ENCODE data around the gene CD247. TPM values are rescaled to one million over a fixed set of nuclear protein-coding genes. Genes with fewer than 3 reads are reported as not detected.

Gene CD247
- total and polyA plus RNA-seq, 9 of the 15 experiments (the other 6 are each of a cell fraction or from before 2014, with no cell fraction given): 0.08 to 0.42 (median 0.28) TPM; not detected in 5

DNA sequence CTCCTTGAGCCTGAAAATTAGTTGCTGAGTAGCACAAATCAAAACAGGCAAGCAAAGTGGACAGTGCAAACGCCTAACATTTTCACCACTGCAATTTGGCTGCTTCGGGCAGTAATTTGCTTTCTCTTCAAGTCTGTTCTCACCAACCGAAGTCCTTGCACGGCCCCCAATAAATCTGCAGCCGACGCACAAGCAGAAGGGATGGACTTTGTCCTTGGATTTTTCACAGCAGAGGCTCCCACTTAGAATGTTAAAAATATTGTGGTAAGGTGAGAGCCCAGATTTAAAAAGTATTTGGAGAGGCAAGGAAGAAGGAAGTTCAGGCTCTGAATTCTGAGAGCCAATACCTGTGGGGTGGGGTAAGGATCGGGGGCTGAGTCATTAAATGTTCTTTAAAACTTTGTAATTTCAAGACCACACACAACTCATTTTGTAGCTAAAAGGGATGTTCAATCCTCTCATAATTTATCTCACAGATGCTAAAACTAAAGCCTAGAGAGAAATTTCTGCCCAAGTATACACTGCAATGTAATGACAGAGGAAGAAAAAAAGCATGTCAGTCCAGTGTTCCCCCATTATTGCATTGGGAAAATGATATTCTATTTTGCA, 6.2 kb downstream of the CD247 start:
- no peaks in the 10 kb centered on the region for H3K79me2 ChIP-seq (ENCODE audit: control insufficient read depth, insufficient read depth, low read length)
- peaks cover 29% of the 10 kb centered on the region in 2 experiments for H3K27me3 ChIP-seq (ENCODE audit: control insufficient read depth in 2 of 2, insufficient read depth in 2 of 2, low read length in 2 of 2)
- FAIRE-seq (no peak), DNase-seq (ENCODE audit: extremely low read depth in 1 of 4, low spot score in 3 of 4) (no peak), ATAC-seq (no peak)
- H3K4me1 ChIP-seq (replicated peaks in 1 of 2; ENCODE audit: control insufficient read depth in 2 of 2, insufficient read depth in 2 of 2, low read length in 2 of 2): peaks cover 3 to 4% of the 10 kb centered on the region in 2 experiments; a peak in 3 of 5 replicates
- H3K9me1 ChIP-seq (ENCODE audit: control insufficient read depth, insufficient read depth, low read length): no peaks in the 10 kb centered on the region
- no peak overlapping the region for H3K9ac ChIP-seq (ENCODE audit: insufficient read depth in 1 of 2, low read depth in 2 of 2, low read length in 2 of 2)
- CTCF ChIA-PET (ENCODE audit: low intra/inter-chr PET ratio): no interaction called here
- H2AFZ ChIP-seq (ENCODE audit: low read depth, low read length): peak overlapping the region; percentile 34; the same call in 1 of the 2 replicates
- H3K36me3 ChIP-seq (ENCODE audit: control insufficient read depth, insufficient read depth, low read length): no peaks in the 10 kb centered on the region
- no peak overlapping the region for H3K4me3 ChIP-seq
- BruUV-seq (replicated peaks): no TSS peak
- intact Hi-C loops (cut with micrococcal nuclease): no loop called here
- POLR2A ChIA-PET: interaction anchor here (0.5 to 1.5 kb wide), 3 partner anchors 13 to 150 kb away, joined by 3 read pairs; no protein-coding TSS in a partner anchor
- in situ Hi-C loops (cut with MboI): no loop called here
- no peaks in the 10 kb centered on the region for H4K20me1 ChIP-seq (replicated peaks; ENCODE audit: control insufficient read depth, insufficient read depth, low read length)
- no peaks in the 10 kb centered on the region for H3K9me3 ChIP-seq (replicated peaks; ENCODE audit: control insufficient read depth, insufficient read depth, low read depth, low read length)
- no peak overlapping the region; the same call in 1 of the 2 replicates for H3K4me2 ChIP-seq (ENCODE audit: insufficient read depth, low read length)
- TF ChIP-seq NFRKB (IDR thresholded peaks at IDR 0.05; ENCODE audit: low read depth) (no peak), LARP7 (IDR thresholded peaks at IDR 0.05) (no peak), TCF15 (CRISPR knock-in tag; IDR thresholded peaks at IDR 0.05) (no peak), ZNF408 (CRISPR knock-in tag; IDR thresholded peaks at IDR 0.05; ENCODE audit: low read depth) (no peak), ZNF431 (CRISPR knock-in tag; IDR thresholded peaks at IDR 0.05) (no peak), CREB3L1 (IDR thresholded peaks at IDR 0.05; ENCODE audit: borderline replicate concordance, low read depth) (no peak), U2AF1 (optimal IDR thresholded peaks at IDR 0.05; ENCODE audit: low read depth, low read length) (no peak), ZNF212 (CRISPR knock-in tag; IDR thresholded peaks at IDR 0.05) (no peak), RBM17 (IDR thresholded peaks at IDR 0.05; ENCODE audit: borderline replicate concordance, low read depth, low read length) (no peak), VEZF1 (CRISPR knock-in tag; IDR thresholded peaks at IDR 0.05) (no peak), ZNF274 (IDR thresholded peaks at IDR 0.05; ENCODE audit: borderline replicate concordance, low read depth, low read length) (no peak), DACH1 (IDR thresholded peaks at IDR 0.05; ENCODE audit: partially characterized antibody) (no peak), TFAP4 (CRISPR knock-in tag; IDR thresholded peaks at IDR 0.05; ENCODE audit: borderline replicate concordance) (no peak), ZNF561 (CRISPR knock-in tag; conservative IDR thresholded peaks at IDR 0.05) (no peak), SUPT5H (IDR thresholded peaks at IDR 0.05) (no peak), CHD2 (IDR thresholded peaks at IDR 0.05; ENCODE audit: low read depth, low read length) (no peak), ZNF253 (CRISPR knock-in tag; conservative IDR thresholded peaks at IDR 0.05) (no peak), EP300 (IDR thresholded peaks at IDR 0.05; ENCODE audit: low read length) (no peak)
- WGBS (ENCODE audit: insufficient coverage, low coverage, missing lambda C conversion rate): 9% methylated on average over 7 of the region's 7 CpGs
- H3K27ac ChIP-seq (ENCODE audit: extremely low read depth, low read depth, low read length): no peak overlapping the region
